GM12878 (cell line): ENCODE results near the gene TMIGD2. TPM values are rescaled to one million over a fixed set of nuclear protein-coding genes. Genes with fewer than 3 reads are reported as not detected.

Experiments used
- ATAC-seq: fragments of 200-7000 bp; cut with Tn5 transposase; 3 replicates; pipeline ENCODE4 v1.9.1; 2020; ENCODE audit warnings: mild to moderate bottlenecking, moderate library complexity
- BruUV-seq: library from RNA; stranded (reverse); fragments of 400-500 nt; replicated peaks from 2 replicates; lab custom pipeline; 2021; lab: Mats Ljungman, UMichigan
- CTCF ChIA-PET: fragments of 300-600 bp; sonication (Branson Sonifier 250); formaldehyde crosslinking; extraction: SDS; loops from one replicate; lab custom pipeline; 2021; ENCODE audit warnings: inconsistent platforms; lab: Yijun Ruan, JAX
- POLR2A ChIA-PET: fragments of 350-600 bp; formaldehyde crosslinking; extraction: SDS; loops from one replicate; lab custom pipeline; 2021; ENCODE audit warnings: inconsistent platforms; lab: Charles Lee
- RAD21 ChIA-PET: fragments of 300-600 bp; sonication (Branson Sonifier 250); formaldehyde crosslinking; loops from one replicate; lab custom pipeline; 2023; ENCODE audit warnings: antibody characterized with exemption; ENCODE audit not compliant: unreplicated experiment; lab: Charles Lee
- SMC1A ChIA-PET: fragments of 300-600 bp; sonication (Branson Sonifier 250); formaldehyde crosslinking; loops from one replicate; lab custom pipeline; 2023; ENCODE audit not compliant: unreplicated experiment, uncharacterized antibody; lab: Charles Lee
- DNase-seq: peaks from one replicate; pipeline ENCODE4 v3.0.0-alpha.2; 2011; ENCODE audit warnings: low read depth, low spot score
- FAIRE-seq: peaks from 3 replicates; lab custom pipeline; 2011; peaks lifted over from hg19 to GRCh38; lab: Jason Lieb, UNC
- H2AFZ ChIP-seq: 2 replicates; pipeline ENCODE4 v1.6.0; 2011; ENCODE audit warnings: low read depth, low read length, control low read depth; ENCODE audit not compliant: control insufficient read depth
- H3K27ac ChIP-seq: 2 replicates; pipeline ENCODE4 v1.5.1; 2011; ENCODE audit warnings: control low read depth; ENCODE audit not compliant: control insufficient read depth, insufficient read depth
- H3K27me3 ChIP-seq, 2 experiments: replicated peaks in 1 of 2; 2 replicates each; pipeline versions ENCODE4 v1.6.0 to v1.6.1; 2011; ENCODE audit warnings: low read length in 1 of 2; ENCODE audit not compliant: control insufficient read depth in 2 of 2, insufficient read depth in 2 of 2
- H3K36me3 ChIP-seq, 2 experiments: 2 replicates each; pipeline ENCODE4 v1.5.1; 2011; ENCODE audit warnings: low read length in 1 of 2; ENCODE audit not compliant: control insufficient read depth in 2 of 2, insufficient read depth in 2 of 2
- H3K4me1 ChIP-seq: 2 replicates; pipeline ENCODE4 v1.6.1; 2011; ENCODE audit warnings: mild to moderate bottlenecking, low read length, moderate library complexity, mixed read lengths; ENCODE audit not compliant: control insufficient read depth, insufficient read depth
- H3K4me2 ChIP-seq: 2 replicates; pipeline ENCODE4 v1.6.0; 2011; ENCODE audit warnings: control low read depth; ENCODE audit not compliant: control insufficient read depth, insufficient read depth
- H3K4me3 ChIP-seq: fragments of 200-600 bp; sonication (generic); 2 replicates; pipeline ENCODE4 v1.5.1; 2016
- H3K79me2 ChIP-seq: 2 replicates; pipeline ENCODE4 v1.6.0; 2011; ENCODE audit warnings: low read length; ENCODE audit not compliant: control insufficient read depth, insufficient read depth
- H3K9ac ChIP-seq: 2 replicates; pipeline ENCODE4 v1.8.0; 2011; ENCODE audit warnings: low read length, control low read depth, mixed read lengths; ENCODE audit not compliant: control insufficient read depth, insufficient read depth
- H3K9me3 ChIP-seq: replicated peaks from 3 replicates; pipeline ENCODE4 v1.5.1; 2011; ENCODE audit warnings: mild to moderate bottlenecking, low read length; ENCODE audit not compliant: control insufficient read depth, insufficient read depth
- H4K20me1 ChIP-seq: 2 replicates; pipeline ENCODE4 v1.6.0; 2011; ENCODE audit not compliant: control insufficient read depth, insufficient read depth
- DPF2 ChIP-seq: fragments of 450-650 bp; IDR thresholded peaks from 2 replicates; pipeline ENCODE4 v1.6.1; 2017; ENCODE audit warnings: mild to moderate bottlenecking
- FOS ChIP-seq: IDR thresholded peaks from 3 replicates; pipeline ENCODE4 v1.6.1; 2011; ENCODE audit warnings: borderline replicate concordance; ENCODE audit not compliant: insufficient read length; ENCODE audit errors: extremely low read depth
- JUND ChIP-seq: IDR thresholded peaks from 2 replicates; pipeline ENCODE4 v1.6.1; 2012; ENCODE audit warnings: low read depth, mild to moderate bottlenecking, low read length, improper control_type of control experiment, moderate library complexity
- NR2C1 ChIP-seq: fragments of 450-650 bp; IDR thresholded peaks from 2 replicates; pipeline ENCODE4 v1.6.1; 2017; ENCODE audit warnings: antibody characterized with exemption, mild to moderate bottlenecking, moderate library complexity
- PAX5 ChIP-seq: IDR thresholded peaks from 2 replicates; pipeline ENCODE4 v1.6.1; 2011; ENCODE audit warnings: low read depth, low read length, borderline replicate concordance
- POU2F2 ChIP-seq: IDR thresholded peaks from 3 replicates; pipeline ENCODE4 v1.6.1; 2011; ENCODE audit warnings: low read depth, mild to moderate bottlenecking, low read length, borderline replicate concordance
- RB1 ChIP-seq: fragments of 450-650 bp; formaldehyde crosslinking; IDR thresholded peaks from 2 replicates; pipeline ENCODE4 v1.6.1; 2017; ENCODE audit warnings: mild to moderate bottlenecking, borderline replicate concordance
- SIN3A ChIP-seq: IDR thresholded peaks from 2 replicates; pipeline ENCODE4 v1.6.1; 2012; ENCODE audit warnings: low read depth, low read length, improper control_type of control experiment
- SIX5 ChIP-seq: IDR thresholded peaks from 2 replicates; pipeline ENCODE4 v1.6.1; 2011; ENCODE audit warnings: mild to moderate bottlenecking, low read depth, low read length, moderate library complexity; ENCODE audit not compliant: severe bottlenecking
- STAT1 ChIP-seq: fragments of 450-650 bp; conservative IDR thresholded peaks from 2 replicates; pipeline ENCODE4 v1.6.1; 2014; ENCODE audit warnings: antibody characterized with exemption, mild to moderate bottlenecking
- USF1 ChIP-seq: IDR thresholded peaks from 2 replicates; pipeline ENCODE4 v1.6.1; 2011; ENCODE audit warnings: borderline replicate concordance, low read depth, mild to moderate bottlenecking, moderate library complexity, mixed read lengths, low read length; ENCODE audit not compliant: insufficient read depth; ENCODE audit errors: extremely low read length
- WGBS: methylation state at CpG from one replicate; pipeline ENCODE4 v1.1.6; 2016; ENCODE audit warnings: low lambda C conversion rate; ENCODE audit not compliant: insufficient replicate concordance, insufficient coverage; ENCODE audit errors: missing lambda C conversion rate; 5-methylcytosine and 5-hydroxymethylcytosine counted together
- in situ Hi-C: fragments of 300-500 bp; cut with MboI; formaldehyde crosslinking; loops from 9 replicates; pipeline ENCODE4 v1.14.3; 2018; ENCODE audit warnings: mixed read lengths
- intact Hi-C: fragments of 100-400 bp; cut with micrococcal nuclease; formaldehyde crosslinking; loops from one replicate; pipeline ENCODE4 v1.14.2; 2022; ENCODE audit not compliant: unreplicated experiment
- polyA plus RNA-seq, 11 experiments: library from polyadenylated mRNA; depleted of rRNA in 4 of 11; unstranded in 6 of 11; stranded (reverse) in 5 of 11; fragments of >200 nt; fragmentation: Nextera tagmentation in 4 of 11; fragmentation: Illumina TruSeq in 1 of 11; extraction: Ambion mirVana in 4 of 11; extraction: Trizol in 1 of 11; gene quantifications; 1 replicate in 1 of 11; 2 replicates in 10 of 11; pipeline versions ENCODE4 v1.2.1 to v1.2.3, GENCODE V29; 2011 to 2016; ENCODE audit warnings: inconsistent platforms in 2 of 11, missing spikeins in 2 of 11, low read depth in 1 of 11
- total RNA-seq, 4 experiments: library from RNA; depleted of rRNA in 3 of 4; stranded (reverse); fragments of >200 nt in 3 of 4; fragmentation: Illumina TruSeq in 1 of 4; extraction: Trizol in 1 of 4; gene quantifications; 2 replicates each; pipeline versions ENCODE4 v1.2.1 to v1.2.3, GENCODE V29; 2013 to 2021

The TMIGD2 gene
- total and polyA plus RNA-seq, 10 of the 15 experiments (the other 5 are each of a cell fraction or from before 2014, with no cell fraction given) = 0.09 to 0.40 (median 0.14) TPM; not detected in 5

- no peaks in the 10 kb centered on the region for H3K4me1 ChIP-seq
- no peak for DNase-seq
- no peaks in the 10 kb centered on the region for H4K20me1 ChIP-seq
- TF ChIP-seq STAT1 = no peak
- TF ChIP-seq SIX5 = no peak
- TF ChIP-seq PAX5 = no peak
- TF ChIP-seq POU2F2 = no peak
- no peak for TF ChIP-seq SIN3A
- TF ChIP-seq FOS = no peak
- TF ChIP-seq NR2C1 = no peak
- TF ChIP-seq JUND = no peak
- no peak for TF ChIP-seq RB1
- no peak for TF ChIP-seq USF1
- no peak for TF ChIP-seq DPF2
- in situ Hi-C loops = no loop called here
- FAIRE-seq = no peak
- ChIA-PET CTCF (no interaction called here), SMC1A (no interaction called here), RAD21 (no interaction called here), POLR2A (no interaction called here)
- H3K9ac ChIP-seq = no peak overlapping the region
- no peaks in the 10 kb centered on the region for H3K27me3 ChIP-seq
- no TSS peak for BruUV-seq
- H3K4me2 ChIP-seq = no peak overlapping the region
- no peaks in the 10 kb centered on the region for H3K36me3 ChIP-seq
- H3K4me3 ChIP-seq = no peak overlapping the region
- H3K79me2 ChIP-seq = no peaks in the 10 kb centered on the region
- H3K27ac ChIP-seq = no peak overlapping the region
- 59% methylated on average over 7 of the region's 8 CpGs for WGBS
- ATAC-seq = no peak
- no peaks in the 10 kb centered on the region for H3K9me3 ChIP-seq
- intact Hi-C loops = no loop called here
- H2AFZ ChIP-seq = no peak overlapping the region
These were observed 10.9 kb downstream of the TMIGD2 start for GRCh38 chr19:4291184-4291732.
